GM12865 (cell line): ENCODE data around the gene HMGCLL1.
A peak's percentile ranks its signal among the peaks of the same experiment; 100 is the strongest.

Experiments
- DNase-seq: peaks from one replicate; pipeline ENCODE4 v3.0.0; 2010; ENCODE audit warnings: low read depth
- H3K4me3 ChIP-seq: 2 replicates; pipeline ENCODE4 v1.5.1; 2011; ENCODE audit warnings: mild to moderate bottlenecking, low read depth, low read length, control low read depth
- TF ChIP-seq, protein P1 (sequence below): IDR thresholded peaks from 2 replicates; pipeline ENCODE4 v1.5.1; 2011; ENCODE audit warnings: low read length, control low read depth, low read depth, inconsistent platforms; ENCODE audit not compliant: insufficient read depth; ENCODE audit errors: missing control alignments

HMGCLL1 gene

DNA sequence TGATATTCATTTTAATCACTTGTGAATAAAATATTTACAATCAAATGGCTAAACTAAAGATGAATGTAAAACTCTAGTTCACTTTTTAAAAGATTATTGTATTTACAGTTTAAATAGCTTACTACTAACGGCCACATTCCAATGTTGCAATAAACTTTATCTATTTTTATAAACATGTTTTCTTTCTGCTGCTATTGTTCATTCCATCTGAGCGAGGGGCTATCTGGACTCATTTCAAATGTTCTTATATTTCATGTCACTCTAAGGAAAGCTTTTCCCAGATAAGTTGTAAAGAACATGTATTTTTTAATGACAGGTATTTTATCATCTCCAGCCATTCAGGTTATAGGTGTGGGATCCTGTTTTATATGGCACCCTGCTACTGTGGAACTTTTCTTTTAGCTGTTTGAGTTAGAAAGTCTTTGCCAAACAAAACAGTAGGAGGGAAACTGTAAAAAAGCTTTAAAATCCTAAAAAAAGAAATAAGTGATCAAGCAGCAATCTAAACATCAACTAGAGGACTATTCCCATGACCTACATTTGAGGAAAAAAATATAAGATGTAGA, 42.5 kb downstream of the HMGCLL1 start:
- no peak overlapping the region for H3K4me3 ChIP-seq
- no peak for DNase-seq
- TF ChIP-seq, protein P1, sequence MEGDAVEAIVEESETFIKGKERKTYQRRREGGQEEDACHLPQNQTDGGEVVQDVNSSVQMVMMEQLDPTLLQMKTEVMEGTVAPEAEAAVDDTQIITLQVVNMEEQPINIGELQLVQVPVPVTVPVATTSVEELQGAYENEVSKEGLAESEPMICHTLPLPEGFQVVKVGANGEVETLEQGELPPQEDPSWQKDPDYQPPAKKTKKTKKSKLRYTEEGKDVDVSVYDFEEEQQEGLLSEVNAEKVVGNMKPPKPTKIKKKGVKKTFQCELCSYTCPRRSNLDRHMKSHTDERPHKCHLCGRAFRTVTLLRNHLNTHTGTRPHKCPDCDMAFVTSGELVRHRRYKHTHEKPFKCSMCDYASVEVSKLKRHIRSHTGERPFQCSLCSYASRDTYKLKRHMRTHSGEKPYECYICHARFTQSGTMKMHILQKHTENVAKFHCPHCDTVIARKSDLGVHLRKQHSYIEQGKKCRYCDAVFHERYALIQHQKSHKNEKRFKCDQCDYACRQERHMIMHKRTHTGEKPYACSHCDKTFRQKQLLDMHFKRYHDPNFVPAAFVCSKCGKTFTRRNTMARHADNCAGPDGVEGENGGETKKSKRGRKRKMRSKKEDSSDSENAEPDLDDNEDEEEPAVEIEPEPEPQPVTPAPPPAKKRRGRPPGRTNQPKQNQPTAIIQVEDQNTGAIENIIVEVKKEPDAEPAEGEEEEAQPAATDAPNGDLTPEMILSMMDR, result no peak

DNA sequence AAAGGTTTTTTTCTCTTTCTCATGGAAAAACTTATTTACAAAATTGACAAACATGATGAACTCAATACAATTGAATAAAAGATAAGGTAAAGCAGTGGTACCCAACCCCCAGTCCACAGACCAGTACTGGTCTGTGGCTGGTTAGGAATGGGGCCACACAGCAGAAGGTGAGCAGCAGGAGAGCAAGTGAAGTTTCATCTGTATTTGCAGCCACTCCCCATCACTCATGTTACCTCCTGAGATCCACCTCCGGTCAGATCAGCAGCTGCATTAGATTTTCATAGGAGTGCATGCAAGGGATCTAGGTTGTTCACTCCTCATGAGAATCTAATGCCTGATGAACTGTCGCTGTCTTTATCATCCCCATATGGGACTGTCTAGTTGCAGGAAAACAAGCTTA, 47.5 kb downstream of the HMGCLL1 start:
- no peak overlapping the region for H3K4me3 ChIP-seq
- no peak for DNase-seq
- TF ChIP-seq, protein P1, result no peak

DNA sequence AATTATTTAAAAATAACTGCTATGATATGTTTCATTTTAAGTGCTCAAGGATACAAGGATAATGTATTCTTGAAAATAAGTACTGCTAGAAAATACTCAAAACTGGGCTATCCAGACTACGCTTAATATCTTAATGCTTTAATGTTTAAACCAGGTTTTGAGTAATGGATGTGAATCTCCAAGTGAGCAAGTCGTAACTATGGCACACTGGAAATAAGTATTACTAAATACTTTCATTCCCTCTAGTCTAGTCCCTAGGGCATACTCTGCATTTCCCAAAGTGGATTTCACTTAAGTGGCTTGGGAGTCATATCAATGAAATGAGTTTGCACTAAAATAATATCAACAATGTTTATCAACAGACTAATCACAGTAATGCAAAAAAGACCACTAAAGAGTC, 48.1 kb downstream of the HMGCLL1 start:
- H3K4me3 ChIP-seq, result no peak overlapping the region
- no peak for DNase-seq
- TF ChIP-seq, protein P1, result no peak

DNA sequence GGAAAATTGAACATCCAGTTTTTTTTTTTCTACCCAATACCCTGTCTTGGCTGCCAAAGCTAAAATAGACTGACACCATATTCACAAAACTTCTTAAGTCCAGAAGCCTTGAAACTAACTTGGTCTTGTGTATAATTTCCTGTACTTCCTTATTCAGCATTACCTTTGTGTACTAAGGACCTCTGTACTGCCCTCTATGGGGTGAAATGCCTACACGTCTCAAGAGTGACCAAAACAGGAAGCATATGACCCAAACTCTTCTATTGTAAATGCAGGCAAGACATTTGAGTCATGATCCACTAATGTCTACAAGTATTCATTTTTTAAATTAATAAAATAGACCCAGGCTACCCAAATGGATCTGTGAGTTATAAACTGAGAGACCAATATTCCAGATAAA, 50.4 kb downstream of the HMGCLL1 start:
- TF ChIP-seq, protein P1, result peak; percentile 31
- DNase-seq, result peak; percentile 54
- H3K4me3 ChIP-seq, result no peak overlapping the region

DNA sequence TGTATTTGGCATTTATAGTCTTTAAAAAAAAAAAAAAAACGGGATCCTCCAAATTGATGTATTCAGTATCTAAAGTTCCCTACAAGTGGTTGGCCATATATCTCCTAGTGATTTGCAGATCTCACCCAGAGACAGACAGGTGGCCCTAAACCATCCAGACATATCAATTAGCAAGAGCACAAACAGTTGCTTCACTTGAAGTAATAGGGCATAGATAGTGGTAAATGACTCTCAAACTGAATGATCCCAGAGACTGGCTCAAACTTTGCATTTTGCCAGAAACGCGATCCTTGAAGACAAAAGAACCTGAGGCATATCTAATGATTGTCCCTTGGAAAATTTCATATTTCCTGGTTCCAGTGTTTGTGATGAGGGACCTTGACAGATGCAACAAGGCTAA, 54.6 kb downstream of the HMGCLL1 start:
- no peak overlapping the region for H3K4me3 ChIP-seq
- TF ChIP-seq, protein P1, result no peak
- no peak for DNase-seq

DNA sequence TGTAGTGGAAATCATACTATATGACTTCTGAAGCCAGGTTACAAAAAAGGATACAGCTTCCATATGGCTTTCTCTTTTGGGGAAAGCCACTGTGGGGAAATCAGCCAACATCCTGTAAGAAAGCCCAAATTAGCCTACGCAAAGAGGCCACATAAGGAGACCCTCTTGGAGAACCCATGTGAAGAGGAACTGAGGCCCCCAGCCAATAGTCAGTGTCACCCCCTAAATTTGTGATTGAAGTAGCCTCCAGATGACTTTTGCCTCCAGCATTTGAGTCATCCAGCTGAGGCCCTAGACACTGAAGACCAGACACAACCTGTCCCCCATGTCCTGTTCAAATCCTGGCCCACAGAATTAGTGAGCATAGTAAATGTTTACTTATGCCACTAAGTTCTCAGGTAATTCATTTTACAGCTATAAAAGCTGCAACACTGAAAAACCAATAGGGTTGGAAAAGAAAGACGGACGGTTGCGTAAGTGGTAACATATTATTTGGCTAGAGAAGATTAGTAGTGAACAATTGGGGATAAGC, 60.4 kb downstream of the HMGCLL1 start:
- no peak overlapping the region for H3K4me3 ChIP-seq
- TF ChIP-seq, protein P1, result no peak
- no peak for DNase-seq

DNA sequence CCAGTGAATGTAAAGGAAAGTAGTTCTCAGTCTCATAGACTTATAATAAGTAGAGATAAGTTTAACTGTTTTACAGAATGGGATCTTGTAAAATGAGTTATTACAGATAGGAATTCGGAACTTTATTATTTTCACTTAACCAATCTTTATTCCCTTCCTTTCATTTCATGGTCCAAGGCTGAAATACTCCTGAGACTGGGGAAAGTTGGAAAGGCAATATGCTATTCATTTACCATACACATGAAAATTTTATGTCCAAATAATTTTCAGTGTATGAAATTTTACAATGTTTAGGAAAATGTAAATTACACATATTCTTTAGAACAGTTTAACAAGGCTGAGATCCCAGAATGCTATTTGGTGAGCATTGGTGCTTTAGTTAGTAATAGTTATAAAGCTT, 62.3 kb downstream of the HMGCLL1 start:
- TF ChIP-seq, protein P1, result no peak
- DNase-seq, result no peak
- no peak overlapping the region for H3K4me3 ChIP-seq
